HEK293T (cell line): Measurements from ENCODE around the gene GABRP.

Source experiments
- ARNT ChIP-seq: fragments of 450-650 bp; IDR thresholded peaks from 2 replicates; pipeline ENCODE4 v1.6.1; 2017; ENCODE audit warnings: mild to moderate bottlenecking
- BHLHE40 ChIP-seq: fragments of 450-650 bp; IDR thresholded peaks from 2 replicates; pipeline ENCODE4 v1.6.1; 2016; ENCODE audit warnings: mild to moderate bottlenecking, moderate library complexity, borderline replicate concordance
- ELF4 ChIP-seq: fragments of 450-650 bp; IDR thresholded peaks from 2 replicates; pipeline ENCODE4 v1.6.1; 2017; ENCODE audit warnings: antibody characterized with exemption
- FOXA1 ChIP-seq: fragments of 450-650 bp; IDR thresholded peaks from 2 replicates; pipeline ENCODE4 v1.6.1; 2016; ENCODE audit warnings: mild to moderate bottlenecking
- FOXM1 ChIP-seq: fragments of 450-650 bp; IDR thresholded peaks from 2 replicates; pipeline ENCODE4 v1.6.1; 2017; ENCODE audit warnings: mild to moderate bottlenecking, borderline replicate concordance
- HDGF ChIP-seq: fragments of 450-650 bp; IDR thresholded peaks from 2 replicates; pipeline ENCODE4 v1.6.1; 2017; ENCODE audit warnings: antibody characterized with exemption, borderline replicate concordance
- L3MBTL2 ChIP-seq: fragments of 450-650 bp; conservative IDR thresholded peaks from 2 replicates; pipeline ENCODE4 v1.6.1; 2016; ENCODE audit warnings: mild to moderate bottlenecking
- LEF1 ChIP-seq: fragments of 450-650 bp; IDR thresholded peaks from 2 replicates; pipeline ENCODE4 v1.6.1; 2017; ENCODE audit warnings: mild to moderate bottlenecking, borderline replicate concordance
- NFRKB ChIP-seq: fragments of 450-650 bp; IDR thresholded peaks from 2 replicates; pipeline ENCODE4 v1.6.1; 2016; ENCODE audit warnings: mild to moderate bottlenecking, moderate library complexity
- PKNOX1 ChIP-seq: fragments of 450-650 bp; IDR thresholded peaks from 2 replicates; pipeline ENCODE4 v1.6.1; 2016
- SP1 ChIP-seq: fragments of 450-650 bp; IDR thresholded peaks from 2 replicates; pipeline ENCODE4 v1.6.1; 2017
- SUZ12 ChIP-seq: fragments of 450-650 bp; IDR thresholded peaks from 2 replicates; pipeline ENCODE4 v1.6.1; 2016; ENCODE audit warnings: mild to moderate bottlenecking

GRCh38 chr5:170781946-170782345 is 1.6 kb upstream of the GABRP start:
- TF ChIP-seq FOXM1 (no peak), ARNT (no peak), SUZ12 (no peak), ELF4 (no peak), SP1 (no peak), BHLHE40 (no peak), FOXA1 (no peak), NFRKB (no peak), L3MBTL2 (no peak), HDGF (no peak), PKNOX1 (no peak), LEF1 (no peak)
